ENCODE results near the gene SMG5.
"Not testable (repeated sequence)": the region's sequence is repeated elsewhere in the genome, so short reads cannot be mapped to it uniquely, and the experiment has no call there.

SMG5 gene, protein sequence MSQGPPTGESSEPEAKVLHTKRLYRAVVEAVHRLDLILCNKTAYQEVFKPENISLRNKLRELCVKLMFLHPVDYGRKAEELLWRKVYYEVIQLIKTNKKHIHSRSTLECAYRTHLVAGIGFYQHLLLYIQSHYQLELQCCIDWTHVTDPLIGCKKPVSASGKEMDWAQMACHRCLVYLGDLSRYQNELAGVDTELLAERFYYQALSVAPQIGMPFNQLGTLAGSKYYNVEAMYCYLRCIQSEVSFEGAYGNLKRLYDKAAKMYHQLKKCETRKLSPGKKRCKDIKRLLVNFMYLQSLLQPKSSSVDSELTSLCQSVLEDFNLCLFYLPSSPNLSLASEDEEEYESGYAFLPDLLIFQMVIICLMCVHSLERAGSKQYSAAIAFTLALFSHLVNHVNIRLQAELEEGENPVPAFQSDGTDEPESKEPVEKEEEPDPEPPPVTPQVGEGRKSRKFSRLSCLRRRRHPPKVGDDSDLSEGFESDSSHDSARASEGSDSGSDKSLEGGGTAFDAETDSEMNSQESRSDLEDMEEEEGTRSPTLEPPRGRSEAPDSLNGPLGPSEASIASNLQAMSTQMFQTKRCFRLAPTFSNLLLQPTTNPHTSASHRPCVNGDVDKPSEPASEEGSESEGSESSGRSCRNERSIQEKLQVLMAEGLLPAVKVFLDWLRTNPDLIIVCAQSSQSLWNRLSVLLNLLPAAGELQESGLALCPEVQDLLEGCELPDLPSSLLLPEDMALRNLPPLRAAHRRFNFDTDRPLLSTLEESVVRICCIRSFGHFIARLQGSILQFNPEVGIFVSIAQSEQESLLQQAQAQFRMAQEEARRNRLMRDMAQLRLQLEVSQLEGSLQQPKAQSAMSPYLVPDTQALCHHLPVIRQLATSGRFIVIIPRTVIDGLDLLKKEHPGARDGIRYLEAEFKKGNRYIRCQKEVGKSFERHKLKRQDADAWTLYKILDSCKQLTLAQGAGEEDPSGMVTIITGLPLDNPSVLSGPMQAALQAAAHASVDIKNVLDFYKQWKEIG

GRCh38 chr1:156282479-156283222 lies at the start of gene SMG5:
Gene SMG5 (minus strand): TSS chr1:156282825. CDS start chr1:156282680, 145 bp downstream.
- DNase-seq: peak; percentile 99

DNA sequence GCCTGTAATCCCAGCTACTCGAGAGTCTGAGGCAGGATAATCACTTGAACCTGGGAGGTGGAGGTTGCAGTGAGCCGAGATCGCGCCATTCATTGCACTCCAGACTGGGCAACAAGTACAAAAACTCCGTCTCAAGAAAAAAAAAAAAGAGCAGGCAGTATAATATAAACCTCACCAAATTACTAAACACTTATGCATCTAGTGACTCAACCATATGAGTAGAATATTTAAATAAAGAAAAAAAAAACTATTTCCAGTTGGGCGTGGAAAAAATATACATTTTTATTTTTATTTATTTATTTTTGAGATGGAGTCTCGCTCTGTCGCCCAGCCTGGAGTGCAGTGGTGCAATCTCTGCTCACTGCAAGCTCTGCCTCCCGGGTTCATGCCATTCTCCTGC lies 40.6 kb upstream of the SMG5 start:
- DNase-seq: not testable (repeated sequence)

- DNase-seq: no peak
These were observed 37.9 kb upstream of the SMG5 start for GRCh38 chr1:156320560-156320959.

DNA sequence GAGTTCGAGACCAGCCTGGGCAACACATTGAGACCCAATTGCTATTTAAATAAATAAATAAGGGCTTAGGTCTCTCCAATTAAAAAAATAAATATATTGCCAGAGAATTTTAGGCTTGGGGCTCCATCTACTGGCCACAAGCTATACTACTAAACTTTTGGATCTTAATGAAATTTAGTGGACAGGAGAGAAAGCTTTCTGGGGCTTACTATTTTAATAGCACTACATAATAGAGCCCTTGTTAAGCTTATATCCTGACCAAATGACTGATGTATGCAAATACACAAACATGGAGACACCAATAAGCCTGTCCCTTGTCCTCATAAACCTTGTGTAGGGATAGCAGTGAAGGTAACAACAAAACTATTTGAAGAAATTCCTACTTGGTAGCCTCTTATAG lies 37.0 kb upstream of the SMG5 start:
- DNase-seq: no peak

DNA sequence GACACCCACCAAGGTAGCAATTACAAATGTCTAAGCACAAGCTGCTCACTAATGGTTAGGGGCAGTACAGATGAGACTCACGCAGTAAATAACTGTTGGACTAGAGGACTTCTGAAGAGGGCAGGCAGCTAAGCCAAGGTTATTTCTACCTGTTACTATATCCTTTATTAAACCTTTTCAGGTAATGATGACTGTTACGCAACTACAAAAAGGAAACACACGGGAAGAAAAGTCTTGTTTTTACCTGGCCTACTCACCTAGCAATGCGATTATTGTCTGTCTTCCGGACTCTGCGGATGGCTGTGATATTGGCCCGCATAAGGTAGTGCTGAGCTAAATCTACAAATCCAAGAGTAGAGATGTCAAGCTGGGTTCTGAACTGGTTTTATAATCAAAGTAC lies 34.3 kb upstream of the SMG5 start:
- no peak for DNase-seq

- no peak for DNase-seq
These were observed 28.3 kb upstream of the SMG5 start for GRCh38 chr1:156310962-156311361.

GRCh38 chr1:156308078-156308477 lies 25.5 kb upstream of the SMG5 start:
- DNase-seq: no peak

DNA sequence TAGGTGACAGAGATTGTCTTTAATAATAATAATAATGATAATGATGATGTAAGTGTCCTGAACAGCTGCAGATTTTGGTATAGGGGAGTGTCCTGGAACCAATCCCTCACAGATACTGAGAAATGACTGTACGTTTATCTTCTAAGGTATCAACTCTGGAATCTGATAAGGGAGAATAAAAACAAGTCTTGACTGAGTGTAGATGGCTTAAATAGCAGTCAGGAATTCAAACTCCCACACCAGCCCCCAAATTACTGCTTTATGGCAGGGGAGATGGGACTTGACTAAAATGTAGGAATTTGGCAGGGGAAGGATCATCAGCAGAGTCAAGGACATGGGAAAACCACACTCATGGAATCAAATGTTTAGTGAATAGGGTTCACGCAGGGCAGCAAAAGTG lies 22.6 kb upstream of the SMG5 start:
- DNase-seq: no peak

DNA sequence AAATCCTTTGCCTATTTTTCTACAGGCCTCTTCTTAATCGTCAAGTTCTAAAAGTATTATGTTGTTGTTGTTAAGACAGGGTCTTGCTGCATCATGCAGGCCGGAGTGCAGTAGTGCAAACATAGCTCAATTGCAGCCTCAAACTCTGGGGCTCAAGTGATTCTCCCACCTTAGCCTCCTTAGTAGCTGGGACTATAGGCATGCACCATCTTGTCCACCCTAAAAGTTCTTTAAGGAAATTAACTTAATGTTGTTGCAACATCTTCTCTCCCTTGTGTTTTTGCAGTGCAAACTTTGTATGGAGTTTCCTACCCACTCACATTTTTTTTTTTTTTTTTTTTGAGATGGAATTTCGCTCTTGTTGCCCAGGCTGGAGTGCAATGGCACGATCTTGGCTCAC lies 20.6 kb upstream of the SMG5 start:
- no peak for DNase-seq

DNA sequence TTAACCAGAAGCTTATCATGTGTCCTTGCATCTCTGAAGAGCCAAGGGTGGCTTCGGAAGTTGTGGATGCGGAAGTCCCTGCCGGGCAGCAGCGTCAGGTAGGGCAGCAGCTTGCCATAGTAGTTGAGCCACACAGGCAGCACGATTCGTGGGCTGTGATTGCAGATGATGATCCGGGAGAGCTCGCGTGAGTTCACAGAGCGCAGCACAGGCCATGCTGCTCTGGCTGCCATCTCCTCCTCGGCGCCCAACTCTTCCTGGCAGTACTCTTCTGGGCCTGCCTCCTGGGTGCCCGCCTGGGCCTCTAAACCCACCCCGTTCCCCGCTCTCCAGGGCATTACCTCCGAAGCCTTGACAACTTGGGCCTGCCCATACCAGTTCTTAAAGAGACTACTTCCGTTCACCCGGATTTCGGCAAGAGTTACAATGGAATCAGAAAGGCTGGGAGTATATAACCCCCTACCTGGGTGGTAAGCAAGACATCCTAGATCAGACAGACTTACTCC lies 16.3 kb upstream of the SMG5 start, which contains the start of gene VHLL:
Gene VHLL (minus strand): TSS at position 456 of the 506 bp plus-strand sequence. CDS start 118 bp downstream, at position 338.
- DNase-seq: no peak

DNA sequence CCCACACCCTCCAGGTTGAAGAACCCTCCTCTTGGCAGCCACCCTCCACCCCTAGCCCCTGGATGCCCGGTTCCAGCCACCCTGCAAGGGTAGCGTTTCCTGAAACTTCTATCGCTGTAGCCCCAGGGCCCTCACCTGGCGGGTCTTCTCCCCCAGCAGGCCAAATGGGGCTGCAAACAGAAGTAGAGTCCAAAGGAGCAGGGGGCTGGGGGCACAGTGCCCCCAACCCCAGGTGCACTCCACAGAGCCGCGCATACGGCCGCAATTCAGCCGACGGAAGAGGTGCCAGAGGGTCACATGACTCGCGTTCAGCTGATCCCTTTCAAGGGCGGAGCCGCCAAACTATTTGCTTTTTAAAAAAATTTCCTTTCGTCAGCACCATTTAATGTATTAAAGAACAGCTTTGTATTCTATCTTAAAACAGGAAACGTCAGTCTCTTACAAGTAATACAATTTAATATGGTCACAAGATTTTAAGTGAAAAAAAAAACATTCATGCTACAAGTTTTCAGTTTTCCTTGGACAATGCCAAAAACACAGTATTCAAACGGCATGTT lies 12.8 kb upstream of the SMG5 start, which contains the start of gene GLMP:
Gene GLMP (minus strand): TSS at position 289 of the 557 bp plus-strand sequence. CDS start 34 bp downstream, at position 255.
- peak; percentile 32 for DNase-seq

DNA sequence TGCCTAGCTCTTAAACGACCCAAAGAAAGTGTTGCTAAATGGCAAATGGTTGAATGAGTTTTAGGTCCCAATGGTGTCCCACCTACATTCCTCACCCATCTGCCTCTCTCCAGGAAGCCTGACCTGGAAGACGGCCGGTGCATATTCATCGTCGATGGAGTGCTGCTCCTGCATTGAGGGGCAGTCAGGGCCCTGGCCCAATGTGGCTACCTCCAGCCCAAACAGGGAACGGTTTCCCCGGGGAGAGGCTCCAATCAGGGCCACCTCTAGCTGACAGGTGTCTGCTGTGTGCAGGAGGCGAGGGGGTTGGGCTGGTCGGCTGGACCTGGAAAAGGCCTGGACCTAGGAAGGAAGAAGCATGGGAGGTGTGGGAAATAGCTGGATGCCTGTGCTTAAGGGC lies 11.3 kb upstream of the SMG5 start:
- no peak for DNase-seq

GRCh38 chr1:156293098-156293434 lies 10.4 kb upstream of the SMG5 start:
- no peak for DNase-seq

- peak; percentile 88 for DNase-seq
These were observed 8.8 kb upstream of the SMG5 start for GRCh38 chr1:156291226-156292061.

- DNase-seq: no peak
These were observed 7.2 kb upstream of the SMG5 start for GRCh38 chr1:156289857-156290256.

DNA sequence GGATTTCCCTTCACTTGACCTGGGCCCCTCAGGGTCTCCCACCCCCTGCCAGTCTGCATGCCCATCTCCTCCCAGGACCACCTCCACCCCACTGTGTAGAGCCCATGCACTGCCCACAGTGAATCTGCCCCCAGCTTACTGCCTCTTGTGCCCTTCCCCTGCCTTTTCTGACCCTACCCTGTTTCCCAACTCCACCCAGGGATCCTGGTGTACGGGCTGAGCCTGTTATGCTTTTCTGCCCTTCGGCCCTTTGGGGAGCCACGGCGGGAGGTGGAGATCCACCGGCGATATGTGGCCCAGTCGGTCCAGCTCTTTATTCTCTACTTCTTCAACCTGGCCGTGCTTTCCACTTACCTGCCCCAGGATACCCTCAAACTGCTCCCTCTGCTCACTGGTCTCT lies 3.4 kb upstream of the SMG5 start:
- no peak for DNase-seq

DNA sequence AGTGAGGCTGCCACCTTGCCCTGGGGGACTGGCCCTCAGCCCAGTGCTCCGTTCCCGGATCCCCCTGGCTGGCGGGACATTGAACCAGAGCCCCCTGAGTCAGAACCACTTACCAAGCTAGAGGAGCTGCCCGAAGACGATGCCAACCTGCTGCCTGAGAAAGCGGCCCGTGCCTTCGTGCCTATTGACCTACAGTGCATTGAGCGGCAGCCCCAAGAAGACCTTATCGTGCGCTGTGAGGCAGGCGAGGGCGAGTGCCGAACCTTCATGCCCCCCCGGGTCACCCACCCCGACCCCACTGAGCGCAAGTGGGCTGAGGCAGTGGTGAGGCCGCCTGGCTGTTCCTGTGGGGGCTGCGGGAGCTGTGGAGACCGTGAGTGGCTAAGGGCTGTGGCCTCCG lies 2.8 kb upstream of the SMG5 start:
- DNase-seq: no peak

DNA sequence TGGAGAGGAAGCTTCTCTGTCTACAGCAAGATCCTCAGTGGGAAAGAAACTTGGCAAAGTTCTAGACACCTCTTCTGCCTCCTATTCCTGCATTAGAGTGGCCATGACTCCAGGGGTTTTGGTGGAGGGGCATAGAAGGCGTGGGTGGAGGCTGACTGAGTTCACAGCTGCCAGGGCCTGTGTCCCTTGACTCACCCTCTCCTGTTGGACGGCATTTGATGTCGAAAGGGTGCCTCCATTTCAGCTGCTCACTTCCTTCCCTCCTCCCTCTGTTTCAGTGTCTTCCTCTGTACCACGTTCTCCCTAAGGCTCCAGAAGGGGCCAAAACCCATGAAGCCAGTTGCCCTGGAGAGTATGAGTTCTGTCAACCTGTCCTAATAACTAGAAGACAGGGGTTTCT lies 2.1 kb upstream of the SMG5 start:
- DNase-seq: no peak

DNA sequence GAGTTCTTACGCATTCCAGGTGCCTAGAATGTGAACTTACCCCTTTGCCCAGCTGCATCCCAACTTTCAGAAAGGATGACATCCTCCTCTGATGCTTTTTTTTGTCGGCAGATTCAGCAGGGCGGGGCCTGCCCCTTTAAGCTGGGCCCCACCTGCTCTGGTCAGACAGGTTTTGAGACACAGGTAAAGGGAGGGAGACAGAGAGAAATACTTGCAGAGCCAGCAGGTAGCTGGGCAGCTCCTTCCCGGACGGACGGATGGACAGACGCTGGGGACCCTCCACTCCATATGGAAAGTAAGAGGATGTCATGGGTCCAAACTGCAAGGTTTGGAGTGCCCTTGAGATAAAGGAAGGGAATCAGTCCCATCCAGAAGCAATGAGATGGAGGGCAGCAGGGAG lies 1.5 kb upstream of the SMG5 start, which contains the start of gene TMEM79:
Gene TMEM79 (plus strand): TSS at position 214 of the 400 bp plus-strand sequence. CDS start 902 bp downstream, outside the sequence.
- no peak for DNase-seq

DNA sequence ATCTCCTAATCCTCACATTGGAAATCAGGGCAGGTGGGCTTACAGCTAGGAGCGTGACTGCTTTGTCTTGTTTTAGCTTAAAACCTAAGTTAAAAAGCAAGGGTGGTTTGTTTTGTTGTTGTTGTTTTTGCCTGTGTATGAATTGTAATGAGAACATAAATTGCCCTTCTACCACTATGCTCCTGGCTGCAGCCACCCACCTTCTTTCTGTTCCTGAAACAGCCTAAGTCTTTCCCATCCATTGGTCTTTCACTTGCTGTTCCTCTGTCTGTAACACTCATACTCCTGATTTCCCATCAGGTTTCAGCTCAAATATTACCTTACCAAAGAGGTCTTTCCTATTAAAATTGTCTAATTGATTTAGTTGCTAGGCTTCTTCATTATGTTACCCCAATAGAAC lies 896 bp upstream of the SMG5 start:
- no peak for DNase-seq
